ENCODE data around the gene MKNK2.

DNA sequence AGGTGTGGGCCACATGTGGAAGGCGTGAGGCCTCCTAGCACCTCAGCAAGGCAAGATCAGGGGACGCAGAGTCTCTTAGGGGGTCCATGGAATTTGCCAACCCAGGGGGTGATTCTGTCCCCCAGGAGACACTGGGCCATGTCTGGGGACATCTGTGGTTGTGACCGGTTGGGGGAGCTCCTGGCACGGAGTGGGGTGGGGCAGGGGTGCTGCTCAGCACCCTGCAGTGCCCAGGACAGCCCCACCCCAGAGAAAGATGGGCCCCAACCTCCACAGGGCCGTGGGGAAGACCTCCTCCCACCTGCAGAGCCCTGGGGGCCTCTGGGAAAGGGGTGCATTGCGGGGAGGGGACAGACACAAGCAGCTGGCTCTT lies 4.0 kb downstream of the MKNK2 start:
- TF ChIP-seq, protein P1, sequence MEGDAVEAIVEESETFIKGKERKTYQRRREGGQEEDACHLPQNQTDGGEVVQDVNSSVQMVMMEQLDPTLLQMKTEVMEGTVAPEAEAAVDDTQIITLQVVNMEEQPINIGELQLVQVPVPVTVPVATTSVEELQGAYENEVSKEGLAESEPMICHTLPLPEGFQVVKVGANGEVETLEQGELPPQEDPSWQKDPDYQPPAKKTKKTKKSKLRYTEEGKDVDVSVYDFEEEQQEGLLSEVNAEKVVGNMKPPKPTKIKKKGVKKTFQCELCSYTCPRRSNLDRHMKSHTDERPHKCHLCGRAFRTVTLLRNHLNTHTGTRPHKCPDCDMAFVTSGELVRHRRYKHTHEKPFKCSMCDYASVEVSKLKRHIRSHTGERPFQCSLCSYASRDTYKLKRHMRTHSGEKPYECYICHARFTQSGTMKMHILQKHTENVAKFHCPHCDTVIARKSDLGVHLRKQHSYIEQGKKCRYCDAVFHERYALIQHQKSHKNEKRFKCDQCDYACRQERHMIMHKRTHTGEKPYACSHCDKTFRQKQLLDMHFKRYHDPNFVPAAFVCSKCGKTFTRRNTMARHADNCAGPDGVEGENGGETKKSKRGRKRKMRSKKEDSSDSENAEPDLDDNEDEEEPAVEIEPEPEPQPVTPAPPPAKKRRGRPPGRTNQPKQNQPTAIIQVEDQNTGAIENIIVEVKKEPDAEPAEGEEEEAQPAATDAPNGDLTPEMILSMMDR (conservative IDR thresholded peaks at IDR 0.05 in 1 of 2, IDR thresholded peaks at IDR 0.05 in 1 of 2; ENCODE audit: extremely low read depth in 1 of 2, insufficient read depth in 1 of 2, low read depth in 1 of 2, low read length in 2 of 2): no peak
- no peak for TF ChIP-seq EZH2 (IDR thresholded peaks at IDR 0.05; ENCODE audit: borderline replicate concordance, low read length)

Data from mammary epithelial cell (primary cell).